GM10266 (cell line): ENCODE results near the gene UQCRQ.

Experiments used
- DNase-seq: peaks from one replicate; pipeline ENCODE4 v3.0.0; 2012; ENCODE audit errors: extremely low spot score
- CTCF ChIP-seq: IDR thresholded peaks from 2 replicates; pipeline ENCODE4 v1.5.1; 2012; ENCODE audit warnings: mild to moderate bottlenecking, low read depth; ENCODE audit not compliant: control insufficient read depth, insufficient read depth; ENCODE audit errors: missing control alignments

The UQCRQ gene

GRCh38 chr5:132832612-132833011, 33.8 kb upstream of the UQCRQ start:
- DNase-seq: no peak
- TF ChIP-seq CTCF: no peak

- TF ChIP-seq CTCF: no peak
- no peak for DNase-seq
Measured at GRCh38 chr5:132834057-132834456, 32.4 kb upstream of the UQCRQ start.

DNA sequence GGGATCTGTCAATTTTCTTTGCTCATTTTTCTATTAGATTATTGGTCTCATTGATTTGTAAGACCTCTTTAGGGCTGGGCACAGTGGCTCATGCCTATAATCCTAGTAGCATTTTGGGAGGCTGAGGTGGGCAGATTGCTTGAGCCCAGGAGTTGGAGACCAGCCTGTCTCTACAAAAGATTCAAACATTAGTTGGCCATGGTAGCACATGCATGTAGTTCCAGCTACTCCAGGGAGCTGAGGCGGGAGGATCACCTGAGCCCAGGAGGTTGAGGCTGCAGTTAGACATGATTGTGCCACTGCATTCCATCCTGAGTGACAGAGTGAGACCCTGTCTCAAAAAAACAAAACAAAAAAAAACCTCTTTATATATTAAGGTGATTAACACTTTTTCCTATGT, 29.6 kb upstream of the UQCRQ start:
- no peak for DNase-seq
- no peak for TF ChIP-seq CTCF

DNA sequence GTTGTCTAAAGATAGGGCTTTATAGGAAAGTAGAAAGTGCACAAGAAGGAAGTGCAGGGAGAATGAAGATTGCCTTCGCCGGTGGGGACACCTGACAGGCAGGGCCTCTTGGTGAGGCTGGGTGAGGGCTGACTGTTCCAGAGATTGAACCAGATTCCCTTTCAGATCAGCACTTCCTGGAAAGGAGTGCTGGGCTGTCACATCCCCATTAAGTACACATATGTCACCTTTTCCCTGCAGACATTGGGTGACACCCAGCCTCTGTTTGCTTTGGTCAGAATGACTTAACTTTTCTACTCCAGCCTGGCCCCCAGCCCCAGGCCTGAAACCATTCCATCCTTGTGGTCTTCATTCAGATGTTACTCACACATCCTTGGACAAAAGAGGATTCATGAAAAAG, 28.6 kb upstream of the UQCRQ start:
- no peak for DNase-seq
- TF ChIP-seq CTCF: no peak

DNA sequence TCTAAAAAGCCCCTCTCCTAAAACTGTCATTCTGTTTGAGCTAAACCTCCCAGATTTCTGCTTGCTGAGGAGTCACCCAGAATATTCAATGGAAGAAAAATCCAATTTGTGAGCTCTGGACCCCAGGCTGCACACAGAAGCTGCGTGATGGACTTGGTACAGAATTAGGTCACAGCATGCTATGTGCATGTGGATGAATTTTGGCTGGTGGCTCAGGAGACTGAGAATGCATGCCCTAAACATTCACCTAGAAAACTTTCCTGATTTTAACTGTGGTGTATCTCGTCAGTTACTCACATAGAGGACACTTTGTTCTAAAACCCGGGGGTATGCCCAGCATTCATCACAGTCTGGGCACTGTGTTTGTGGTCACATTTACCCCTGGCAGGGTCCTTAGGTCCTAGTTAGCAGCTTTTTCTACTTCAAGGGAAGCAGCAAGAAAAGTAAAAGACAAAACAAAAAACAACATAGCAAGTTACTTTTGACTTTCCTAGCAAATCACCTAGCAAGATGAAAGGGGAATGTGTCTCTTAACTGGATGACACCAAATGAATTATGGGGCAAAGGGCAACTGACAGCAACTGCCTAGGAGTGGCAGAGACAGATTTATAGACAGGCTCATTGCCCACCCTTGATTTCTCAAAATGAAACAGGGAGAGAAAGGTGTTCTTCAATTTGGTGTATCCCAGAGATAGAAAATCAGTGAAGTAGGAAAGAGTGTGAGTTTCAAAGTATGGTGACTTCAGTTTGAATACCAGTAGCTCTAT, 27.7 kb upstream of the UQCRQ start:
- no peak for TF ChIP-seq CTCF
- DNase-seq: no peak

- no peak for TF ChIP-seq CTCF
- DNase-seq: no peak
Measured at GRCh38 chr5:132839426-132840301, 26.8 kb upstream of the UQCRQ start.

DNA sequence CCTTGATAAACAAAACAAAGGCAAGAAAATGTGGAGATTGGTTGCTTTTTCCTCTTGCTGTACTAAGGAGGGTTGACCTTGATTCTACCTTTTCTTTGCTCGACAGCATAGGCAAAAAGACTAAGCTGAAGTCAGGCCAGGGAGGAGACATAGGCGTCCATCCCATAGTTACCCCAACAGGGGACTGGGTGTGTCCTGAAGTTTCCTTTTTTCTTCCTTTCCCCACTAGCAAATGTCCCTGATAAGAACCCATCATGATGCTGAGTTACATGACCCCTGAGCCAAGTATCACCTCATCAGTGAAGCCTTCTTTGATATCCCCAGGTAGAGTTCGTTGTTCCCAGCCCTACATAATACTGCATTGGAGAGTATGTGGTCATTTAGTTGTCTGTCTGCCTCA, 26.1 kb upstream of the UQCRQ start:
- no peak for DNase-seq
- no peak for TF ChIP-seq CTCF
